ENCODE data around the gene CLSTN3.
"Not testable (repeated sequence)": the region's sequence is repeated elsewhere in the genome, so short reads cannot be mapped to it uniquely, and the experiment has no call there.

The CLSTN3 gene

GRCh38 chr12:7103837-7104584, 26.2 kb upstream of the CLSTN3 start:
- no peak for DNase-seq (ENCODE audit: low read depth)

- no peak for DNase-seq (ENCODE audit: low read depth)
Measured at GRCh38 chr12:7106082-7106481, 24.1 kb upstream of the CLSTN3 start.

GRCh38 chr12:7107181-7107580, 23.0 kb upstream of the CLSTN3 start:
- DNase-seq (ENCODE audit: low read depth), result not testable (repeated sequence)

GRCh38 chr12:7107636-7108002, 22.6 kb upstream of the CLSTN3 start:
- no peak for DNase-seq (ENCODE audit: low read depth)

GRCh38 chr12:7108003-7108795, 22.0 kb upstream of the CLSTN3 start:
- peak; percentile 55 for DNase-seq (ENCODE audit: low read depth)

- DNase-seq (ENCODE audit: low read depth), result peak; percentile 71
Measured at GRCh38 chr12:7108796-7109571, 21.2 kb upstream of the CLSTN3 start, which contains the start of gene C1RL. Gene C1RL (minus strand): TSS chr12:7109214. CDS start chr12:7109180, 34 bp downstream.

- DNase-seq (ENCODE audit: low read depth), result no peak
Measured at GRCh38 chr12:7109572-7109920, 20.6 kb upstream of the CLSTN3 start.

- no peak for DNase-seq (ENCODE audit: low read depth)
Measured at GRCh38 chr12:7110661-7111060, 19.5 kb upstream of the CLSTN3 start.

GRCh38 chr12:7112041-7112440, 18.1 kb upstream of the CLSTN3 start:
- no peak for DNase-seq (ENCODE audit: low read depth)

- DNase-seq (ENCODE audit: low read depth), result no peak
Measured at GRCh38 chr12:7113389-7113871, 16.7 kb upstream of the CLSTN3 start.

GRCh38 chr12:7114008-7114407, 16.2 kb upstream of the CLSTN3 start:
- no peak for DNase-seq (ENCODE audit: low read depth)

- DNase-seq (ENCODE audit: low read depth), result no peak
Measured at GRCh38 chr12:7114851-7115250, 15.3 kb upstream of the CLSTN3 start.

- DNase-seq (ENCODE audit: low read depth), result no peak
Measured at GRCh38 chr12:7116196-7116595, 14.0 kb upstream of the CLSTN3 start.

- DNase-seq (ENCODE audit: low read depth), result no peak
Measured at GRCh38 chr12:7116916-7117315, 13.3 kb upstream of the CLSTN3 start.

GRCh38 chr12:7117670-7118069, 12.5 kb upstream of the CLSTN3 start:
- no peak for DNase-seq (ENCODE audit: low read depth)

GRCh38 chr12:7118881-7119280, 11.3 kb upstream of the CLSTN3 start:
- no peak for DNase-seq (ENCODE audit: low read depth)

- DNase-seq (ENCODE audit: low read depth), result no peak
Measured at GRCh38 chr12:7120166-7120565, 10.0 kb upstream of the CLSTN3 start.

- no peak for DNase-seq (ENCODE audit: low read depth)
Measured at GRCh38 chr12:7121324-7121723, 8.8 kb upstream of the CLSTN3 start.

GRCh38 chr12:7122811-7123769, 7.1 kb upstream of the CLSTN3 start:
- DNase-seq (ENCODE audit: low read depth), result no peak

- no peak for DNase-seq (ENCODE audit: low read depth)
Measured at GRCh38 chr12:7123806-7124522, 6.2 kb upstream of the CLSTN3 start.

Measured in stimulated activated CD8-positive, alpha-beta memory T cell treated with anti-CD3 and anti-CD28 coated beads, Interleukin-4, amount 100 ng/mL, for 24 hours (primary cell).